Measurements from ENCODE around the gene NR2E1.

The NR2E1 gene

DNA sequence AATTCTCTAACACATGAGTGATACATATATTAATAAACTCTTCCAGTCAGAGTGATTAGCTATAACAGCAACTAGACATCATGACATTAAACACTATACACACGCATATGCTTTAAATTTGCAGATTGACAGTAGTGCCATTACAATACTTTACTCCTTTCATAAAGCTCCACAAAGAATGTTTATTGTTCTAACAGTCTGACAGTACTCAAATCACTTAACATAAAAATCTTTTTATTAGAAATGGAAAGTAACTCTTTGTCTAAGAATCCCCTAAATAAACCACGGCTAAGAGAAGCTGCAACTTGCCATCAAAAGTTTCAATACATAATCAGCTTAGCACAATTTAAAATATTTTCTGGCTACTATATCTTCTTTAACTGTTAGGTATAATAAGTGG, 71.0 kb downstream of the NR2E1 start:
- Histone ChIP-seq H2AFZ (ENCODE audit: low read length) (no peak overlapping the region), H3K27me3 (ENCODE audit: insufficient read depth, low read length) (no peaks in the 10 kb centered on the region), H3K4me3 (ENCODE audit: low read depth, low read length, poor library complexity, severe bottlenecking) (no peak overlapping the region), H3K4me2 (ENCODE audit: low read length) (no peak overlapping the region), H3F3A (ENCODE audit: insufficient read depth, low read length) (no peaks in the 10 kb centered on the region), H4K20me1 (ENCODE audit: insufficient read depth, low read length) (no peaks in the 10 kb centered on the region), H3K4me1 (ENCODE audit: insufficient read depth, low read length, severe bottlenecking) (no peaks in the 10 kb centered on the region), H3K79me2 (ENCODE audit: insufficient read depth, low read length) (peaks cover 23% of the 10 kb centered on the region), H3K36me3 (ENCODE audit: insufficient read depth, low read length) (peaks cover 37% of the 10 kb centered on the region), H3K9me3 (ENCODE audit: low read length) (no peaks in the 10 kb centered on the region), H3K27ac (ENCODE audit: low read depth, low read length, poor library complexity, severe bottlenecking) (no peak overlapping the region), H3K9ac (ENCODE audit: low read length) (no peak overlapping the region), H3K9me2 (ENCODE audit: low read depth, low read length) (no peaks in the 10 kb centered on the region)
- no peak for TF ChIP-seq EZH2 (IDR thresholded peaks at IDR 0.05; ENCODE audit: borderline replicate concordance, low read length)
- TF ChIP-seq, protein P1, sequence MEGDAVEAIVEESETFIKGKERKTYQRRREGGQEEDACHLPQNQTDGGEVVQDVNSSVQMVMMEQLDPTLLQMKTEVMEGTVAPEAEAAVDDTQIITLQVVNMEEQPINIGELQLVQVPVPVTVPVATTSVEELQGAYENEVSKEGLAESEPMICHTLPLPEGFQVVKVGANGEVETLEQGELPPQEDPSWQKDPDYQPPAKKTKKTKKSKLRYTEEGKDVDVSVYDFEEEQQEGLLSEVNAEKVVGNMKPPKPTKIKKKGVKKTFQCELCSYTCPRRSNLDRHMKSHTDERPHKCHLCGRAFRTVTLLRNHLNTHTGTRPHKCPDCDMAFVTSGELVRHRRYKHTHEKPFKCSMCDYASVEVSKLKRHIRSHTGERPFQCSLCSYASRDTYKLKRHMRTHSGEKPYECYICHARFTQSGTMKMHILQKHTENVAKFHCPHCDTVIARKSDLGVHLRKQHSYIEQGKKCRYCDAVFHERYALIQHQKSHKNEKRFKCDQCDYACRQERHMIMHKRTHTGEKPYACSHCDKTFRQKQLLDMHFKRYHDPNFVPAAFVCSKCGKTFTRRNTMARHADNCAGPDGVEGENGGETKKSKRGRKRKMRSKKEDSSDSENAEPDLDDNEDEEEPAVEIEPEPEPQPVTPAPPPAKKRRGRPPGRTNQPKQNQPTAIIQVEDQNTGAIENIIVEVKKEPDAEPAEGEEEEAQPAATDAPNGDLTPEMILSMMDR (IDR thresholded peaks at IDR 0.05; ENCODE audit: low read length), result no peak

DNA sequence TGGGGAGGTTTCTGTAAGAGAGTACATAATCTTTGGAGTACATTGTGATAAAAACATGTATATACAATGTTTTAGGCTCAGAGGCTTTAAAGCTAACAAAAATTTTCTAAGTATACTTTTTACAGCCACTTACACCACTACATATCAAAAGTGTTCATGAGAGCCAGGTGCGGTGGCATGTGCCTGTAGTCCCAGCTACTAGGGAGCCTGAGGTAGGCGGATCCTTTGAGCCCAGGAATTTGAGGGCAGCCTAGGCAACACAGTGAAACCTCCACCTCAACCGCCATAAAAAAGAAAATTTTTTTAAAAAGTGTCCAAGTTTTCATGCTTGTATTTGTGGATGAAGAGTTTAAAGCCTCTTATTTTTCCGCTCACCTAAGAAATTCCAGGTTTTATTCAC, 72.5 kb downstream of the NR2E1 start:
- H3K4me1 ChIP-seq (ENCODE audit: insufficient read depth, low read length, severe bottlenecking), result no peaks in the 10 kb centered on the region
- no peaks in the 10 kb centered on the region for H3K27me3 ChIP-seq (ENCODE audit: insufficient read depth, low read length)
- no peak overlapping the region for H3K27ac ChIP-seq (ENCODE audit: low read depth, low read length, poor library complexity, severe bottlenecking)
- no peaks in the 10 kb centered on the region for H3F3A ChIP-seq (ENCODE audit: insufficient read depth, low read length)
- H3K9ac ChIP-seq (ENCODE audit: low read length), result no peak overlapping the region
- H4K20me1 ChIP-seq (ENCODE audit: insufficient read depth, low read length), result no peaks in the 10 kb centered on the region
- H3K4me3 ChIP-seq (ENCODE audit: low read depth, low read length, poor library complexity, severe bottlenecking), result no peak overlapping the region
- H3K9me2 ChIP-seq (ENCODE audit: low read depth, low read length), result no peaks in the 10 kb centered on the region
- no peak overlapping the region for H2AFZ ChIP-seq (ENCODE audit: low read length)
- H3K79me2 ChIP-seq (ENCODE audit: insufficient read depth, low read length), result peaks cover 30% of the 10 kb centered on the region
- H3K9me3 ChIP-seq (ENCODE audit: low read length), result 0 out of 2 replicates have a peak, but pooled peaks cover 9% of the 10 kb centered on the region
- H3K36me3 ChIP-seq (ENCODE audit: insufficient read depth, low read length), result peaks cover 52% of the 10 kb centered on the region
- no peak overlapping the region for H3K4me2 ChIP-seq (ENCODE audit: low read length)
- TF ChIP-seq, protein P1 (IDR thresholded peaks at IDR 0.05; ENCODE audit: low read length), result no peak
- TF ChIP-seq EZH2 (IDR thresholded peaks at IDR 0.05; ENCODE audit: borderline replicate concordance, low read length), result no peak

Data from OCI-LY1 (cell line).